Activated B cell treated with CpG ODN at 0.5 μM for 24 hours (primary cell): ENCODE data around the gene RIPOR3. TPM values are rescaled to one million over a fixed set of nuclear protein-coding genes. Genes with fewer than 3 reads are reported as not detected.

Experiments
- ATAC-seq: fragments of 200-7000 bp; cut with Tn5 transposase; one replicate; pipeline ENCODE4 v1.10.0; 2021; ENCODE audit warnings: low read depth, mild to moderate bottlenecking, moderate library complexity
- CTCF ChIA-PET: fragments of 350-600 bp; sonication (Branson Sonifier 250); formaldehyde crosslinking; loops from one replicate; lab custom pipeline; 2021; ENCODE audit warnings: antibody characterized with exemption; lab: Charles Lee
- POLR2A ChIA-PET: fragments of 350-600 bp; sonication (Branson Sonifier 250); formaldehyde crosslinking; loops from one replicate; lab custom pipeline; 2021; ENCODE audit warnings: antibody characterized with exemption; lab: Charles Lee
- DNase-seq: peaks from one replicate; pipeline ENCODE4 v3.0.0; 2022
- H3K27ac Mint-ChIP-seq: one replicate; pipeline ENCODE4 v1.8.0; 2020; ENCODE audit warnings: mixed read lengths
- H3K27me3 Mint-ChIP-seq: one replicate; pipeline ENCODE4 v1.8.0; 2021; ENCODE audit warnings: mixed read lengths
- H3K36me3 Mint-ChIP-seq: one replicate; pipeline ENCODE4 v1.8.0; 2021; ENCODE audit warnings: low read depth, mixed read lengths
- H3K4me1 Mint-ChIP-seq: one replicate; pipeline ENCODE4 v1.8.0; 2021; ENCODE audit warnings: mixed read lengths
- H3K4me3 Mint-ChIP-seq: one replicate; pipeline ENCODE4 v1.8.0; 2020; ENCODE audit warnings: mild to moderate bottlenecking, mixed read lengths
- H3K9me3 Mint-ChIP-seq: one replicate; pipeline ENCODE4 v1.8.0; 2020; ENCODE audit warnings: mixed read lengths
- CTCF ChIP-seq: fragments of 200-600 bp; IDR thresholded peaks from one replicate; pipeline ENCODE4 v1.8.0; 2022; ENCODE audit warnings: antibody characterized with exemption, mild to moderate bottlenecking
- intact Hi-C: fragments of 100-400 bp; cut with micrococcal nuclease; formaldehyde crosslinking; loops from one replicate; pipeline ENCODE4 v1.15.1; 2024
- total RNA-seq: library from RNA; stranded (reverse); gene quantifications from 2 replicates; pipeline ENCODE4 v1.2.3, GENCODE V29; 2022

RIPOR3 gene
- total RNA-seq: not detected in 2 replicates

DNA sequence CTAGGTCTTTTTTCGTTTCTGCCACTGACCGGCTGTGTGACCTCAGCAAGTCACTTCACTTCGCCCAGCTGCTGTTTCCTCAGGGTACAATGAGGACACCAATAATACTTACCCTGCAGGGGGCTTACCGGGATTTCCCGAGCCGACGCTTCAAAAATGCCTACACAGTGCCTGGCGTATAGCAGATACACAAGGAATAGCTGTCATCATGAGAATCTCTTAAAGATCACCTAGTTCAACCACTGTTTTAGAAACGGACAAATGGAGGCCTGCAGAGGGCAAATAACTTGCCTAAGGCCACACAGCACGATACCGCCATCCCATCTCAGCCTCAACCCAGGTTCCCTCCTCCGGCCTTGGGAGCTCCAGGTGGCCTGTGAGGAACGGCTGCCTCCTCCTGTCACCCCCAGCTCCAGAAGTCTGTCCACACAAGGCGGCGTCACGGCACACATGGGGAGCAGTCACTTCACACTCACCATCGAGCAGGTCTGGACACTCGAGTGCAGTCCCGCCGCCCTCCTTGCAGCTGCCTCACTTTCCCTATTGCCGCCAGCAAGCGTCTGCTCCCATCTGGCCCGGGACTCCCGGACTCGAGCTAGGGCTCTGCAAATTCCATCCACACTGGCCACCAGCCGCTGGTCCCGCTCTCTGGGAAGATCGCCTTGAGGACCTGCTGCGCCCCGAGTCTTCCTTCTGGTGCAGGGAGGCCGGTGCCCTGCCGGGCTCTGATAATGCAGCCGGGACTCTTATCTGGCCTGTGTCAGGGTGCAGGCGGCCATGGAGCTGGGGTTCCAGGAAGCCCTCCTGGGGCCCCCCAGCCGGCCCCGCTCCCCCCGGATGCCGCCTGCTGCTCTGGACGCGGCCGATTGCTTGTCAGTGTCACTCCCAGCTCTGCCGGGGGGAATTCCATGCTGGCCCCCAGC lies at the start of gene RIPOR3:
Gene RIPOR3 (minus strand): TSS at position 893 of the 923 bp plus-strand sequence. CDS start 414 bp downstream, at position 479.
- no peaks in the 10 kb centered on the region for H3K9me3 Mint-ChIP-seq
- intact Hi-C loops: no loop called here
- H3K4me1 Mint-ChIP-seq: peaks cover 8% of the 10 kb centered on the region
- DNase-seq (no peak), ATAC-seq (no peak)
- peaks cover 48% of the 10 kb centered on the region for H3K27me3 Mint-ChIP-seq
- no peak within 1 kb of the TSS for H3K4me3 Mint-ChIP-seq
- TF ChIP-seq CTCF: no peak
- H3K27ac Mint-ChIP-seq: no peak within 1 kb of the TSS
- no peaks in the 10 kb centered on the region for H3K36me3 Mint-ChIP-seq
- ChIA-PET CTCF (no interaction called here), POLR2A (no interaction called here)

DNA sequence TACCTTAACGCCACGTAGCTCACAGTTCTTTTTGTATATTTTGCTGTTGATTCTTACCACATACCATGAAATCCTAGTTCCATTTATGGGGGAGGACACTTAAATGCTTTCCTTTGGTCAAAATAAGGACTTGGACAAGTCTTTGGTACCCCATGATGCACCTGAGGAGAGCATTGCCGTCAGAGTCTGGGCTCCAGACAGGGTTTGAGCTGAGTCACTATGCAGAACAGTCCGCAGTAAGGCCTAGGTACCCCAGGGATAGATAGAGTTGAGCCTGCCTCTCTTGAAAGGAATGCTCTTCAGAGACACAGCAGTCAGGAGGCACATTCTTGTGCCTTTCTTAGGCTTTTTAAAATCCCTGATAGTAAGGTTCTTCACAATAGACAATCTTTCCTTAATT lies 46.0 kb upstream of the RIPOR3 start:
- peaks cover 8% of the 10 kb centered on the region for H3K4me1 Mint-ChIP-seq
- TF ChIP-seq CTCF: no peak
- no peaks in the 10 kb centered on the region for H3K27me3 Mint-ChIP-seq
- intact Hi-C loops: loop anchor here (10.0 kb wide), 2 partner anchors 163 to 933 kb away; no protein-coding TSS in a partner anchor
- no peaks in the 10 kb centered on the region for H3K9me3 Mint-ChIP-seq
- ChIA-PET CTCF (interaction anchor here (0.6 to 0.8 kb wide), 2 partner anchors 12 to 232 kb away, joined by 3 to 4 read pairs; no protein-coding TSS in a partner anchor), POLR2A (no interaction called here)
- ATAC-seq (no peak), DNase-seq (no peak)
- no peak overlapping the region for H3K27ac Mint-ChIP-seq
- peaks cover 24% of the 10 kb centered on the region for H3K36me3 Mint-ChIP-seq
- no peak overlapping the region for H3K4me3 Mint-ChIP-seq

DNA sequence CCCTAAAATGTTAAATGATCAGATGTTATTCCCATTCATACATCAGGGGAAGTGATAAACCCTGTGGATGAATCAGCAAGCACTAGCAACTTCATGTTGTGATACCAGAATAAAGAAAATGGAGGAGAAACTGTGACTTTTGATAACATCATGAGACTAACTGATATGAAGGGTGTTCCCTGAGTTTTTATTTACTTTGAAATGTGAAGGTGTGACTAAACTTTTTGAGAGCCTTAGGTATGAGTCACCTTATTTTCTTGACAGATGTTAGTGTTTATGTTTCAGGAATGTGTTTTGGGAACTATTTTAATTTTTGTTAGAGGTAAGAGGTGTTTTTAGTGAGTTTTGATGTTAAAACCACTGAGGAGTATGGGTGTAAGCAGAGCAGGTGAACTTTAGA lies 44.5 kb upstream of the RIPOR3 start:
- Mint-ChIP-seq H3K36me3 (peaks cover 19% of the 10 kb centered on the region), H3K27ac (no peak overlapping the region), H3K4me3 (no peak overlapping the region), H3K27me3 (no peaks in the 10 kb centered on the region), H3K9me3 (no peaks in the 10 kb centered on the region), H3K4me1 (peaks cover 13% of the 10 kb centered on the region)
- intact Hi-C loops: loop anchor here (10.0 kb wide), 2 partner anchors 161 to 931 kb away; no protein-coding TSS in a partner anchor
- POLR2A ChIA-PET: no interaction called here
- DNase-seq (no peak), ATAC-seq (no peak)
- TF ChIP-seq CTCF: no peak
- CTCF ChIA-PET: no interaction called here

DNA sequence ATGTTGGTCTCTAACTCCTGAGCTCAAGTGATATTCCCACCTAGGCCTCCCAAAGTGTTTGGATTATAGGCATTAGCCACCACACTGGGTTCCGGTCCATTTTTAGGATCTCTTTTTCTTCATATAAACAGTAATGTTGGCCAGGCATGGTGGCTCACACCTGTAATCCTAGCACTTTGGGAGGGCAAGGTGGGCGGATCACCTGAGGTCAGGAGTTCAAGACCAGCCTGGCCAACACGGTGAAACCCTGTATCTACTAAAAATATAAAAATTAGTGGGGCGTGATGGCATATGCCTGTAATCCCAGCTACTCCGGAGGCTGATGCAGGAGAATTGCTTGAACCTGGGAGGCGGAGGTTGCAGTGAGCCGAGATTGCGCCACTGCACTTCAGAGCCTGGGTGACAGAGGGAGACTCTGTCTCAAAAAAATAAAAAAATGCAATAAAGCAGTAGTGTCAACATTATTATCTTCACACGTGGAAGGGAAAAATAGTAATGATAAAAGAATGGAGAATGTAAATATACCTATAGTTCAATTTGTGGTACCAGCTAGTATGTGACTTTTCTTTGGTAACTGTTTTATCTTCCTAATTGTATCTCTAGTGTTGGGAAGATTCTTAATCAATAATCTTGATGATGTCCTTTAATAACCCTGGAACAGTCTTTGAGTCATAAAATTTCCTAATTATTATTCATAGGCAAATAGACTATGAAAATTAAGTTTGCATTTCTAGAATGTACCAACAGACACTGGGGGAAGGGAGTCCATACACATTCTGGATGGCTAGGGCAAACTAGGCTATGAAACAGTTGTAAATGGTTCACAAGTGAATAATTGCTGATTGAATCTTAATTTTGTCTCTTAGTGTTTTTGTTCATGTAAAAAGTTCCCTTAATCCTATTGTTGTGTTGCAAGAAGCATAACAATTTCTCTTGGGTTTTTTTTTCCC lies 43.7 kb upstream of the RIPOR3 start:
- no peak overlapping the region for H3K4me3 Mint-ChIP-seq
- no peaks in the 10 kb centered on the region for H3K27me3 Mint-ChIP-seq
- intact Hi-C loops: loop anchor here (5.0 to 10.0 kb wide), 5 partner anchors 133 to 1457 kb away; partner anchors contain the start of gene ZFP64
- DNase-seq (no peak), ATAC-seq (no peak)
- H3K27ac Mint-ChIP-seq: no peak overlapping the region
- no peaks in the 10 kb centered on the region for H3K9me3 Mint-ChIP-seq
- ChIA-PET CTCF (interaction anchor here (0.5 to 1.6 kb wide), 2 partner anchors 14 to 27 kb away, joined by 3 to 5 read pairs; no protein-coding TSS in a partner anchor), POLR2A (no interaction called here)
- peaks cover 16% of the 10 kb centered on the region for H3K4me1 Mint-ChIP-seq
- peaks cover 18% of the 10 kb centered on the region for H3K36me3 Mint-ChIP-seq
- no peak for TF ChIP-seq CTCF
